Heart right ventricle (tissue), 16 donors: Measurements from ENCODE around the gene FSTL3. TPM values are rescaled to one million over a fixed set of nuclear protein-coding genes. Genes with fewer than 3 reads are reported as not detected.
A peak's percentile ranks its signal among the peaks of the same experiment; 100 is the strongest.

ENCODE experiments used
- ATAC-seq, 8 donors: fragments of 200-7000 bp; cut with Tn5 transposase; one replicate each; pipeline ENCODE4 v1.9.1; 2020; ENCODE audit warnings: mild to moderate bottlenecking in 8 of 8, moderate library complexity in 8 of 8, moderate number of reproducible peaks in 1 of 8
- DNase-seq, 2 donors: peaks; one replicate each; pipeline ENCODE4 v3.0.0-alpha.2; 2020
- H3K27ac ChIP-seq, 10 donors: fragments of 200-600 bp; sonication (generic) in 2 of 10; one replicate each; pipeline versions ENCODE4 v1.5.0 to v1.8.0; 2020 to 2022; ENCODE audit warnings: mild to moderate bottlenecking in 3 of 10
- H3K27me3 ChIP-seq, 7 donors: fragments of 200-600 bp; one replicate each; pipeline ENCODE4 v1.8.0; 2021 to 2022; ENCODE audit warnings: mild to moderate bottlenecking in 2 of 7
- H3K36me3 ChIP-seq, 9 donors: fragments of 200-600 bp; sonication (generic) in 1 of 9; one replicate each; pipeline versions ENCODE4 v1.5.0 to v1.8.0; 2020 to 2022; ENCODE audit warnings: mild to moderate bottlenecking in 2 of 9
- H3K4me1 ChIP-seq, 9 donors: fragments of 200-600 bp; sonication (generic) in 1 of 9; one replicate each; pipeline versions ENCODE4 v1.5.0 to v1.8.0; 2020 to 2022; ENCODE audit warnings: mild to moderate bottlenecking in 4 of 9
- H3K4me3 ChIP-seq, 10 donors: fragments of 200-600 bp; sonication (generic) in 2 of 10; one replicate each; pipeline versions ENCODE4 v1.5.0 to v1.8.0; 2020 to 2022; ENCODE audit warnings: mild to moderate bottlenecking in 7 of 10, moderate library complexity in 2 of 10
- H3K9me3 ChIP-seq, 11 donors: fragments of 200-600 bp in 10 of 11; sonication (generic) in 2 of 11; one replicate each; pipeline versions ENCODE4 v1.5.0 to v1.8.0; 2013 to 2022; ENCODE audit warnings: mild to moderate bottlenecking in 2 of 11, control low read depth in 1 of 11, moderate library complexity in 1 of 11
- WGBS, 2 donors: extraction: QIAGEN DNeasy Blood & Tissue Kit; methylation state at CpG; one replicate each; pipeline ENCODE4 v1.1.7; 2013; ENCODE audit warnings: inconsistent platforms in 1 of 2; 5-methylcytosine and 5-hydroxymethylcytosine counted together
- intact Hi-C, 10 donors: fragments of 100-400 bp; cut with DNase I; formaldehyde crosslinking; loops; one replicate each; pipeline versions ENCODE4 v1.11.1 to v1.14.2; 2022
- polyA plus RNA-seq, 2 donors: library from polyadenylated mRNA; stranded (reverse); fragments of 200-250 nt; gene quantifications; one replicate each; pipeline ENCODE4 v1.2.3, GENCODE V29; 2013
- total RNA-seq, 10 donors: library from RNA; stranded (reverse); fragmentation: NEBNext Ultra II Directional in 3 of 10; extraction: Animal tissue kit (Norgen Biotek cat#: 25700) in 3 of 10; gene quantifications; one replicate each; pipeline versions ENCODE4 v1.2.1 to v1.2.4, GENCODE V29; 2021 to 2023
- TF ChIP-seq, protein P1 (sequence below), 9 donors: fragments of 200-600 bp; sonication (generic) in 2 of 9; IDR thresholded peaks; one replicate each; pipeline versions ENCODE4 v1.5.0 to v1.8.0; 2021 to 2022; ENCODE audit warnings: antibody characterized with exemption in 9 of 9, mild to moderate bottlenecking in 5 of 9, moderate library complexity in 1 of 9
- donor health status: Arrhythmogenic right ventricular cardiomyopathy.
- donor health status: ischemic (EF 13 %, LVEDD 7.1; RV severe dilation, severe dysfunction).
- donor health status: healthy with polysubstance abuse.
- donor health status: DM: no; HTN: yes; CAD: no.
- donor health status: DM: no; HTN: no; CAD: no.
- donor health status: ischemic (EF 25% LVEDD 6.9; RV normal size, moderate dysfunction).
- donor health status: ischemic (EF 25% LVEDD 5.7; RV mildly dilated, moderate dysfunction).
- donor health status: healthy.
- donor health status: DM: yes; HTN: yes; CAD: no.
- donor health status: Ischemic cardiomyopathy.
- donor health status: ischemic (EF 35%, LVEDD 5.7; RV mildly dilated, moderate dysfunction).
- donor health status: nonischemic (EF 11% LVEDD 7.7; RV severe dilation, severe dysfunction).
- donor health status: DM: yes; HTN: yes; CAD: no.
- donor health status: PGD.
- donor health status: ischemic (EF 29% LVEDD 5.4; RV normal size, mild dysfunction).
- donor health status: nonischemic (EF 23%, LVEDD 6.1; RV moderate dilation, normal function).

The FSTL3 gene
- total and polyA plus RNA-seq, 12 donors = 33.4 to 279 (median 84.7) TPM

DNA sequence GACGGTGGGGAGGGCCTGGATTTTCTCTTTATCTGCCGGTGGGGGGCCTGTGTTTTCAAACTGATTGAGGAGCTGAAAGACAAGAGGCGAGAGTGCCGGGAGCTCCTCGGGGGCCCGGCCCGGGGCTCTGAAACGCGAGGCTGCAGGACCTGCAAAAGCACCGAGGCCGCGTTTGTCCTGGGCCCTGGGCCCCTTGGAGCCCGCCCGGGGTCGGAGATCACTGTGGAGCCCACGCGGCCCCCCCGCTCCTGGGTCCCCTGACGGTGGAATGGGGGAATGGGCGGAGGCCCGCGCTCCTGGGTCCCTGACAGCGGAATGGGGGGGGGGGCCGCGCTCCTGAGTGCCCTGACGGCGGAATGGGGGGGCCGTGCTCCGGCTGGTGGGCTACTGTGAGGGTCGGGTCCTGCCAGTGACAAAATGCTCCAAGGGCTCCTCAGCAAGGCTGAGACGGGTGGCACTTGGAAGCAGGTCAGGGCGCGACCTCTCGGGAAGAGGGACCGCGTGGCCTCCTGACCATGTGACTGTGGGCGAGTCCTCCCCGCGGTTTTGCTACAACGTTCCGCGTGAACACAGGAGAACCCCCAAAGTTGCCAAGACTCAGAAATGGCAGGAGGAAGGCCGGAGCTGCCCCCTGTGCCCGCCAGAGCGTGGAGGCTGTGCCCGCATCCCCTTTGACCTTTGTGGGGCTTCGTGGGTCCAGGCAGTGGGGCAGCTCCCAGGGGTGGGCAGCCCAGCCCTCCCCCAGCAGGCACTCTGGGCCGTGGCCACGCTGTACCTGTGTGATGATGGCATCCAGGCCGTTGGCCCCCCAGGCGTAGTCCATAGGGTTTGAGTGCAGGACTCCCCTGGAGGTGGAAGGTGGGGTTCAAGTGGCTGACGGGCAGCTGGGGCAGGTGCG, 27.0 kb upstream of the FSTL3 start:
- TF ChIP-seq, protein P1, sequence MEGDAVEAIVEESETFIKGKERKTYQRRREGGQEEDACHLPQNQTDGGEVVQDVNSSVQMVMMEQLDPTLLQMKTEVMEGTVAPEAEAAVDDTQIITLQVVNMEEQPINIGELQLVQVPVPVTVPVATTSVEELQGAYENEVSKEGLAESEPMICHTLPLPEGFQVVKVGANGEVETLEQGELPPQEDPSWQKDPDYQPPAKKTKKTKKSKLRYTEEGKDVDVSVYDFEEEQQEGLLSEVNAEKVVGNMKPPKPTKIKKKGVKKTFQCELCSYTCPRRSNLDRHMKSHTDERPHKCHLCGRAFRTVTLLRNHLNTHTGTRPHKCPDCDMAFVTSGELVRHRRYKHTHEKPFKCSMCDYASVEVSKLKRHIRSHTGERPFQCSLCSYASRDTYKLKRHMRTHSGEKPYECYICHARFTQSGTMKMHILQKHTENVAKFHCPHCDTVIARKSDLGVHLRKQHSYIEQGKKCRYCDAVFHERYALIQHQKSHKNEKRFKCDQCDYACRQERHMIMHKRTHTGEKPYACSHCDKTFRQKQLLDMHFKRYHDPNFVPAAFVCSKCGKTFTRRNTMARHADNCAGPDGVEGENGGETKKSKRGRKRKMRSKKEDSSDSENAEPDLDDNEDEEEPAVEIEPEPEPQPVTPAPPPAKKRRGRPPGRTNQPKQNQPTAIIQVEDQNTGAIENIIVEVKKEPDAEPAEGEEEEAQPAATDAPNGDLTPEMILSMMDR (IDR thresholded peaks at IDR 0.05) = no peak
- H3K9me3 ChIP-seq = no peaks in the 10 kb centered on the region
- no peaks in the 10 kb centered on the region for H3K4me1 ChIP-seq
- H3K27ac ChIP-seq = no peak overlapping the region
- DNase-seq (peak in 1 of 2 donors; percentile 14), ATAC-seq (no peak)
- H3K4me3 ChIP-seq = no peak overlapping the region
- no peaks in the 10 kb centered on the region for H3K27me3 ChIP-seq
- H3K36me3 ChIP-seq = peaks cover 5 to 93% (median 43%) of the 10 kb centered on the region in 9 donors
- WGBS, 2 donors = 91 to 92% methylated on average over 52 to 53 of the region's 53 CpGs
- intact Hi-C loops = no loop called here

DNA sequence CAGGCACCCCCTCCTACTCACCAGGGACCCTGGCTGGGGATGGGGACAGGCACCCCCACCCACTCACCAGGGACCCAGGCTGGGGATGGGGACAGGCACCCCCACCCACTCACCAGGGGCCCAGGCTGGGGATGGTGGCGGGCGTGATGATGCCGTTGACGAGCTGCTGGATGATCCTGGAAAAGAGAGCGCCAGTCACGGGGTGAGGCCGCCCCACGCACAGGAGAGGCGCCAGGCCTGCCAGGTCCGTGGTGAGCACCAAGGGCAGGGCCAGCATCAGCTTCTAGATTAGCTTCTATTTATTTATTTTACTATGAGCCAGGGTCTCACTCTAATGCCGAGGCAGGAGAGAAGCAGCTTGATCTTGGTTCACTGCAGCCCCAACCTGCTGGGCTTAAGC, 26.1 kb upstream of the FSTL3 start:
- DNase-seq (no peak), ATAC-seq (no peak)
- intact Hi-C loops = no loop called here
- TF ChIP-seq, protein P1 (IDR thresholded peaks at IDR 0.05) = no peak
- 89% methylated on average over 11 of the region's 11 CpGs for WGBS, 2 donors
- H3K36me3 ChIP-seq = peaks cover 5 to 95% (median 43%) of the 10 kb centered on the region in 9 donors
- no peaks in the 10 kb centered on the region for H3K27me3 ChIP-seq
- H3K27ac ChIP-seq = no peak overlapping the region
- H3K9me3 ChIP-seq = no peaks in the 10 kb centered on the region
- H3K4me3 ChIP-seq = no peak overlapping the region
- no peaks in the 10 kb centered on the region for H3K4me1 ChIP-seq

DNA sequence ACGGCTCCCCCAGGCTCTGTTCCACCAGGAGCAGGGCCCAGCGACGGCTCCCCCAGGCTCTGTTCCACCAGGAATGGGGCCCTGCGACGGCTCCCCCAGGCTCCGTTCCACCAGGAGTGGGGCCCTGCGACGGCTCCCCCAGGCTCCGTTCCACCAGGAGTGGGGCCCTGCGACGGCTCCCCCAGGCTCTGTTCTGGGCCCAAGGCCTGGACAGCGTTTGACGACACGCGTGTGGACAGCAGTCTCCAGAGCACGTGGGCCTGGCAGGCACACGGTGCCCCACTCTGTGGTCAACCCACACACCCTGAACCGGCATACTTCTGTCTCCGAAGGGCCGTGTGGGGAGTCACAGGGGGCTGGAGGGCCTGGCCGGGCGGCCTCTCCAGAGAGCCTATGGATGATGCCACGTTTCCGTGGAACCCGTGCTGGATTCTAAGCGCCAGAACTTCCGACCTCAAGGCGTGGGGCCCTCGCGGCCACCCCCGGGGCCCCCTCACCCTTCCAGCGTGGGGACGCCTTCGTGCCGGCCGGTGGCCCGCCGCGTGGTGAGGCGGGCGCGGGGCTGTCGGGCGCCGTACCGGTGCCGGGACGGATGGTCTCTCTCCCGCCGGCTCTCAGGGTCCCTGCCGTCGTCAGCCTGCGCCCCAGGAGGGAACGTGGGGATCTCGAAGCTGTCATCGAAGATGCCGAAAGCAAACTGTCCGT, 24.9 kb upstream of the FSTL3 start:
- ATAC-seq = no peak
- Histone ChIP-seq H3K4me3 (no peak overlapping the region), H3K27me3 (no peaks in the 10 kb centered on the region), H3K4me1 (peaks cover 0 to 5% (median 0%) of the 10 kb centered on the region in 9 donors), H3K9me3 (no peaks in the 10 kb centered on the region), H3K27ac (no peak overlapping the region), H3K36me3 (peaks cover 5 to 93% (median 43%) of the 10 kb centered on the region in 9 donors)
- TF ChIP-seq, protein P1 (IDR thresholded peaks at IDR 0.05) = no peak
- 93 to 94% methylated on average over 58 of the region's 58 CpGs for WGBS, 2 donors
- intact Hi-C loops = no loop called here
- DNase-seq = no peak

DNA sequence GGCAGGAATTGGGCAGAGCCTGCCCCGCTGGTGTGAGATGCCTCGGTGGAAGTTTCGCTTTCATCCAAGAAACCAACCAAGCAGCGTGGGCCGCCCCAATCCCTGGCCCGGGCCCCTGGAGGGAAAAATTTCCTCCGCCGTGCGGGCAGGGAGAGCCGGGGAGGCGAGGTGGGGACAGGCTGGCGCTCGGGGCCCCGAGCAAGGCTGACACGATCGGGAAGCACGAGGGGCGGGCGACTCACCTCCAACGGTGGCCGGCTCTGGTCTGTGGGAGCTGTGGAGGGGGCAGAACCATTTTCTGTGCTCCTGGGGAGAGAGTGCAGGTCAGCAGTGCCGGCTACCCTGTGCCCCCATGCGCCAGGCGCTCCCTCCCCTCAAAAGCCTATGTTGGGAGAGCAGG, 24.2 kb upstream of the FSTL3 start:
- Histone ChIP-seq H3K36me3 (peaks cover 5 to 85% (median 39%) of the 10 kb centered on the region in 9 donors), H3K4me1 (peaks cover under 1 to 12% (median 4%) of the 10 kb centered on the region in 9 donors), H3K27ac (no peak overlapping the region), H3K9me3 (no peaks in the 10 kb centered on the region), H3K27me3 (no peaks in the 10 kb centered on the region), H3K4me3 (no peak overlapping the region)
- DNase-seq (no peak), ATAC-seq (no peak)
- intact Hi-C loops = no loop called here
- 89% methylated on average over 24 of the region's 24 CpGs for WGBS, 2 donors
- TF ChIP-seq, protein P1 (IDR thresholded peaks at IDR 0.05) = no peak
